PFSK-1 (cell line): Measurements from ENCODE around the gene BMERB1.

Experiments
- FOXP2 ChIP-seq: optimal IDR thresholded peaks from 2 replicates; pipeline ENCODE3; 2011; ENCODE audit warnings: borderline replicate concordance, control low read depth, inconsistent platforms; ENCODE audit not compliant: insufficient read depth; ENCODE audit errors: extremely low read length, extremely low read depth
- POLR2AphosphoS5 ChIP-seq: IDR thresholded peaks from 2 replicates; pipeline ENCODE4 v1.6.1; 2012; ENCODE audit warnings: low read depth, mild to moderate bottlenecking, control low read depth, low read length, moderate library complexity
- SIN3A ChIP-seq: IDR thresholded peaks from 2 replicates; pipeline ENCODE4 v1.6.1; 2012; ENCODE audit warnings: mild to moderate bottlenecking, low read length, moderate library complexity, borderline replicate concordance; ENCODE audit not compliant: insufficient read depth
- TAF1 ChIP-seq: IDR thresholded peaks from 2 replicates; pipeline ENCODE4 v1.6.1; 2012; ENCODE audit warnings: low read length, control low read depth, borderline replicate concordance; ENCODE audit not compliant: insufficient read depth
- TF ChIP-seq, protein P1 (sequence below), 2 experiments: IDR thresholded peaks; 2 replicates each; pipeline versions ENCODE4 v1.6.1 to v1.8.0; 2011 to 2012; ENCODE audit warnings: low read depth in 2 of 2, low read length in 2 of 2, control low read depth in 1 of 2, inconsistent platforms in 1 of 2, mild to moderate bottlenecking in 1 of 2, moderate library complexity in 1 of 2; ENCODE audit not compliant: insufficient read depth in 1 of 2

DNA sequence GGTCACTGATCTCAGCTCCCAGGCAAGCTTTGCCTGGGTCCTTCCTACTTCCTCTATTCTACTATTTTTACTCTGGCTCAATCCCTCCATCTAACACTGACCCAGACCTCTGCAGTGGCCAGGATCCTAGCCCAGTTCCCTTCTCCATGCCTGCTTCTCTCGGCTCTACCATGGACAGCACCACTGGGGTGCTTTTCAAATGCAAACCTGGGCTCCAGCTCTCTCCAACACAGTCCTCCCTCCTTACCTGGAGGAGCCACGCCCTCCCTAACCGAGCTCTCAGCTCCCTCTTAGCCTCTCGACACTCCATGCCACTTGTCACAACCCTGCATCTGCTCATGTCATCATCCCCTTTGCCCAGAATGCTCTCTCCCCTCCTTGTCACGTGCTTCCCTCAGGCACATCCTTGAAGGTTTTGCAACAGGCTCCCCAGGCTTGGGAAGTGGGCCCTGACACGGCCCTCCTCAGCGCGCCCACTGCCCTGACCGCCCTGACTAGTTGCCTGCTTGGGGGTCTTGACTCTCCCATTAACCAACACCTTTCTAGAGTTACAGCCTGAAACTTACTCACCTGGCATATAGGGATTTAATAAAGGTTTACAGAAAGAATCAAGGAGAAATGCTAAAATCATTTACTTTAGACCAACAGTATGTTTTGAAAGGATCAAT lies 167.0 kb downstream of the BMERB1 start:
- TF ChIP-seq POLR2AphosphoS5 (no peak), SIN3A (no peak), TAF1 (no peak), FOXP2 (no peak)
- TF ChIP-seq, protein P1, sequence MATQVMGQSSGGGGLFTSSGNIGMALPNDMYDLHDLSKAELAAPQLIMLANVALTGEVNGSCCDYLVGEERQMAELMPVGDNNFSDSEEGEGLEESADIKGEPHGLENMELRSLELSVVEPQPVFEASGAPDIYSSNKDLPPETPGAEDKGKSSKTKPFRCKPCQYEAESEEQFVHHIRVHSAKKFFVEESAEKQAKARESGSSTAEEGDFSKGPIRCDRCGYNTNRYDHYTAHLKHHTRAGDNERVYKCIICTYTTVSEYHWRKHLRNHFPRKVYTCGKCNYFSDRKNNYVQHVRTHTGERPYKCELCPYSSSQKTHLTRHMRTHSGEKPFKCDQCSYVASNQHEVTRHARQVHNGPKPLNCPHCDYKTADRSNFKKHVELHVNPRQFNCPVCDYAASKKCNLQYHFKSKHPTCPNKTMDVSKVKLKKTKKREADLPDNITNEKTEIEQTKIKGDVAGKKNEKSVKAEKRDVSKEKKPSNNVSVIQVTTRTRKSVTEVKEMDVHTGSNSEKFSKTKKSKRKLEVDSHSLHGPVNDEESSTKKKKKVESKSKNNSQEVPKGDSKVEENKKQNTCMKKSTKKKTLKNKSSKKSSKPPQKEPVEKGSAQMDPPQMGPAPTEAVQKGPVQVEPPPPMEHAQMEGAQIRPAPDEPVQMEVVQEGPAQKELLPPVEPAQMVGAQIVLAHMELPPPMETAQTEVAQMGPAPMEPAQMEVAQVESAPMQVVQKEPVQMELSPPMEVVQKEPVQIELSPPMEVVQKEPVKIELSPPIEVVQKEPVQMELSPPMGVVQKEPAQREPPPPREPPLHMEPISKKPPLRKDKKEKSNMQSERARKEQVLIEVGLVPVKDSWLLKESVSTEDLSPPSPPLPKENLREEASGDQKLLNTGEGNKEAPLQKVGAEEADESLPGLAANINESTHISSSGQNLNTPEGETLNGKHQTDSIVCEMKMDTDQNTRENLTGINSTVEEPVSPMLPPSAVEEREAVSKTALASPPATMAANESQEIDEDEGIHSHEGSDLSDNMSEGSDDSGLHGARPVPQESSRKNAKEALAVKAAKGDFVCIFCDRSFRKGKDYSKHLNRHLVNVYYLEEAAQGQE (IDR thresholded peaks at IDR 0.05; ENCODE audit: insufficient read depth in 1 of 2, low read depth in 2 of 2, low read length in 2 of 2): peak; percentile 77 to 89
